A549 (cell line): Measurements from ENCODE around the gene ZC3H4. TPM values are rescaled to one million over a fixed set of nuclear protein-coding genes. Genes with fewer than 3 reads are reported as not detected.

Experiments
- ATAC-seq, 2 experiments: fragments of 200-7000 bp in 1 of 2; fragments of >200 bp in 1 of 2; cut with Nextera tagmentation in 1 of 2; cut with Tn5 transposase in 1 of 2; 3 replicates each; pipeline versions ENCODE4 v1.8.0 to v1.9.1; 2018 to 2020; ENCODE audit warnings: mild to moderate bottlenecking in 1 of 2, moderate library complexity in 1 of 2
- CTCF ChIA-PET: fragments of 300-600 bp; sonication (Branson Sonifier 250); formaldehyde crosslinking; extraction: SDS; loops from one replicate; lab custom pipeline; 2021; ENCODE audit warnings: antibody characterized with exemption, inconsistent platforms; lab: Yijun Ruan, JAX
- POLR2A ChIA-PET: fragments of 350-600 bp; formaldehyde crosslinking; extraction: SDS; loops from one replicate; lab custom pipeline; 2021; ENCODE audit warnings: antibody characterized with exemption, inconsistent platforms; lab: Yijun Ruan, JAX
- DNase-seq, 2 experiments: peaks; one replicate each; pipeline versions ENCODE4 v3.0.0 to v3.0.0-alpha.2; 2011 to 2016; ENCODE audit warnings: low read depth in 1 of 2, low spot score in 1 of 2
- FAIRE-seq: peaks from 2 replicates; lab custom pipeline; 2011; peaks lifted over from hg19 to GRCh38; lab: Jason Lieb, UNC
- H3K27ac ChIP-seq, 2 experiments: fragments of >200 bp; sonication (Bioruptor Twin); formaldehyde crosslinking; 3 replicates each; pipeline ENCODE4 v1.5.1; 2016 to 2017
- H3K4me1 ChIP-seq: fragments of >200 bp; sonication (Bioruptor Twin); formaldehyde crosslinking; 3 replicates; pipeline ENCODE4 v1.6.1; 2016
- H3K4me2 ChIP-seq: fragments of >200 bp; sonication (Bioruptor Twin); formaldehyde crosslinking; 3 replicates; pipeline ENCODE4 v1.6.1; 2016
- H3K4me3 ChIP-seq: fragments of >200 bp; sonication (Bioruptor Twin); formaldehyde crosslinking; 3 replicates; pipeline ENCODE4 v1.5.1; 2016
- H3K9me3 ChIP-seq: fragments of >200 bp; sonication (Bioruptor Twin); formaldehyde crosslinking; 3 replicates; pipeline ENCODE4 v1.6.1; 2016
- CEBPB ChIP-seq, 2 experiments: fragments of >200 bp in 1 of 2; sonication (Bioruptor Twin) in 1 of 2; formaldehyde crosslinking in 1 of 2; IDR thresholded peaks; 2 replicates each; pipeline ENCODE4 v1.6.1; 2012 to 2016
- CHD2 ChIP-seq: fragments of 150-350 bp; IDR thresholded peaks from 2 replicates; pipeline ENCODE4 v1.6.1; 2014; ENCODE audit warnings: low read length; ENCODE audit not compliant: partially characterized antibody
- ESRRA ChIP-seq: fragments of 150-350 bp; IDR thresholded peaks from 2 replicates; pipeline ENCODE4 v1.6.1; 2014; ENCODE audit warnings: mild to moderate bottlenecking, low read length, borderline replicate concordance
- FOSL2 ChIP-seq, 2 experiments: fragments of 450-650 bp in 1 of 2; fragments of >200 bp in 1 of 2; sonication (Bioruptor Twin) in 1 of 2; formaldehyde crosslinking; IDR thresholded peaks; 2 replicates each; pipeline versions ENCODE4 v1.5.0 to v1.6.1; 2016 to 2020; ENCODE audit warnings: mild to moderate bottlenecking in 1 of 2, moderate library complexity in 1 of 2
- FOXS1 ChIP-seq: fragments of 250-450 bp; sonication (Bioruptor Pico); IDR thresholded peaks from 2 replicates; pipeline ENCODE4 v1.5.0; 2020; ENCODE audit warnings: mild to moderate bottlenecking, moderate library complexity
- HOXB13 ChIP-seq: fragments of 250-450 bp; sonication (Bioruptor Pico); IDR thresholded peaks from 2 replicates; pipeline ENCODE4 v1.5.0; 2020; ENCODE audit warnings: low read depth, mild to moderate bottlenecking, moderate library complexity
- JUN ChIP-seq, 2 experiments: fragments of >200 bp; sonication (Bioruptor Twin); formaldehyde crosslinking; IDR thresholded peaks; 2 replicates in 1 of 2; 3 replicates in 1 of 2; pipeline ENCODE4 v1.6.1; 2016 to 2017
- KDM5A ChIP-seq: fragments of 200-600 bp; sonication (generic); IDR thresholded peaks from 2 replicates; pipeline ENCODE4 v1.6.1; 2016; ENCODE audit warnings: antibody characterized with exemption, mild to moderate bottlenecking
- MAX ChIP-seq: IDR thresholded peaks from 2 replicates; pipeline ENCODE4 v1.6.1; 2012
- PHF8 ChIP-seq: fragments of 200-600 bp; sonication (generic); IDR thresholded peaks from 2 replicates; pipeline ENCODE4 v1.6.1; 2016; ENCODE audit warnings: low read depth, mild to moderate bottlenecking, antibody characterized with exemption, moderate library complexity, borderline replicate concordance
- POLR2A ChIP-seq: IDR thresholded peaks from 2 replicates; pipeline ENCODE4 v1.6.1; 2012; ENCODE audit warnings: mild to moderate bottlenecking, low read length
- RAD21 ChIP-seq, 2 experiments: fragments of >200 bp in 1 of 2; sonication (Bioruptor Twin) in 1 of 2; formaldehyde crosslinking in 1 of 2; IDR thresholded peaks in 1 of 2; conservative IDR thresholded peaks in 1 of 2; 2 replicates in 1 of 2; 3 replicates in 1 of 2; pipeline ENCODE4 v1.6.1; 2012 to 2018; ENCODE audit warnings: inconsistent platforms in 1 of 2
- SMC3 ChIP-seq: fragments of >200 bp; sonication (Bioruptor Twin); formaldehyde crosslinking; IDR thresholded peaks from 3 replicates; pipeline ENCODE4 v1.6.1; 2018; ENCODE audit warnings: inconsistent platforms
- SREBF2 ChIP-seq: fragments of 450-650 bp; IDR thresholded peaks from 2 replicates; pipeline ENCODE4 v1.6.1; 2014; ENCODE audit warnings: mild to moderate bottlenecking, moderate library complexity
- TFCP2L1 ChIP-seq: fragments of 250-450 bp; sonication (Bioruptor Pico); IDR thresholded peaks from 2 replicates; pipeline ENCODE4 v1.5.0; 2021; ENCODE audit warnings: mild to moderate bottlenecking
- WGBS: methylation state at CpG from one replicate; pipeline ENCODE4 v1.1.6; 2017; ENCODE audit errors: missing lambda C conversion rate; 5-methylcytosine and 5-hydroxymethylcytosine counted together
- polyA plus RNA-seq, 4 experiments: library from polyadenylated mRNA; depleted of rRNA in 3 of 4; stranded (reverse); fragments of >200 nt; fragmentation: RNase III in 1 of 4; extraction: RNeasy Plus Mini Kit Qiagen cat#74134 plus additional on column Dnase treatment in 1 of 4; gene quantifications; 2 replicates in 3 of 4; 3 replicates in 1 of 4; pipeline ENCODE4 v1.2.3, GENCODE V29; 2011 to 2017

The ZC3H4 gene
- polyA plus RNA-seq, 2 of the 4 experiments (the other 2 are of a cell fraction), result 7.7 to 33.4 TPM

DNA sequence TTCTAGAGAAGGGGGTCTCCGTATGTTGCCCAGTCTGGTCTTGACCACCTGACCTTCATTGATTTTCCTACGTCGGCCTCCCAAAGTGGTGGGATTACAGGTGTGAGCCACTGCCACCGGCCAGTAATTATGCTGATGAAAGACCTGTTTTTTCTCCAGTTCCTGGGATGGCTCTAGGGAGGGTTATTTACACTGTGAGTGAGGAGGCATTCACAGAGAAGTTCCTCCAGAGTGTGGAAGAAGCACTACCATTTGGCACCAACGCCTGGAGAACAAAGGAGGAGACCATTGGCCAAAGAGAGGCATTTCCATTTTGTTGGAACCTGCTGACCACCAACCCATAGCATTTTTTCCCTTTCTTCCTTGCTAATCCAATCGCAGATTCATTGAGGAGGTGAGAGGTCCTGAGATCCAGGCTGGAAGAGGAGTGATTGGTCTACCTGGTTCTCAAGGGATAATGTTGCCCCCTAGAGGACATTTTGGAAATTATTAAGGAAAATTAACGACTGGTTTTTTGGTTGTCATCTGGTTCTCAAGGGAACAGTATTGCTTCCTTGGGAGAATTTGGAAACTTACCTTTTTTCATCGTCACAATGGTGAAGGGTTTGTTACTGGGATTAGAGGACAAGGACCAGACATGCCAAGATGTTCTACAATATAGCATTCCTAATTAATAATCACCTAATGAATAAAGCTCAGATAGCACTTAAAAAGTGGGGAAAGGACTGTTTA, 11.5 kb upstream of the ZC3H4 start (continued):
- TF ChIP-seq POLR2A (no peak), SMC3 (peak; percentile 85), FOSL2 (IDR thresholded peaks at IDR 0.05) (no peak), FOSL2 (CRISPR knock-in tag; IDR thresholded peaks at IDR 0.05) (no peak), CHD2 (no peak), RAD21 (conservative IDR thresholded peaks at IDR 0.05 in 1 of 2, IDR thresholded peaks at IDR 0.05 in 1 of 2) (peak; percentile 91 to 95), TFCP2L1 (CRISPR knock-in tag) (no peak)

GRCh38 chr19:47123406-47123805, 9.8 kb upstream of the ZC3H4 start:
- Histone ChIP-seq H3K9me3 (no peaks in the 10 kb centered on the region), H3K27ac (peak overlapping the region in 1 of 2 experiments; percentile 71; a peak in 3 of 6 replicates), H3K4me2 (no peak overlapping the region), H3K4me3 (no peak overlapping the region), H3K4me1 (peaks cover 33% of the 10 kb centered on the region)
- 74% methylated on average over 7 of the region's 7 CpGs for WGBS
- DNase-seq, result no peak
- ChIA-PET POLR2A (interaction anchor here (0.9 to 2.7 kb wide), 2 partner anchors 10 to 110 kb away, joined by 4 to 15 read pairs; partner anchors contain the start of gene ZC3H4), CTCF (interaction anchor here (0.6 to 12.9 kb wide), 21 partner anchors 8 to 409 kb away, joined by 3 to 128 read pairs (median 4); partner anchors contain the start of genes NPAS1 and ZC3H4)
- FAIRE-seq, result no peak
- TF ChIP-seq HOXB13 (CRISPR knock-in tag), result no peak
- TF ChIP-seq ESRRA, result no peak
- TF ChIP-seq JUN (IDR thresholded peaks at IDR 0.05), result no peak
- TF ChIP-seq SREBF2, result no peak
- TF ChIP-seq KDM5A, result no peak
- no peak for TF ChIP-seq PHF8
- TF ChIP-seq, all 56 proteins: peak for 0
- ATAC-seq, result no peak

- 43% methylated on average over 14 of the region's 14 CpGs for WGBS
- H3K4me1 ChIP-seq, result peaks cover 33% of the 10 kb centered on the region
- FAIRE-seq (peak; percentile 98), ATAC-seq (peak; percentile 88), DNase-seq (peak in 1 of 2 experiments; percentile 66)
- ChIA-PET CTCF (interaction anchor here (0.5 to 12.9 kb wide), 22 partner anchors 7 to 281 kb away, joined by 3 to 128 read pairs (median 4); partner anchors contain the start of genes NPAS1 and ZC3H4), POLR2A (interaction anchor here (0.9 to 2.7 kb wide), 2 partner anchors 9 to 110 kb away, joined by 4 to 15 read pairs; partner anchors contain the start of gene ZC3H4)
- no peaks in the 10 kb centered on the region for H3K9me3 ChIP-seq
- peak overlapping the region; percentile 33 for H3K4me2 ChIP-seq
- H3K4me3 ChIP-seq, result no peak overlapping the region
- H3K27ac ChIP-seq, result peak overlapping the region; percentile 24 to 71; a peak in 3 of 6 replicates
- TF ChIP-seq MAX (0 out of 2 replicates have a peak, but pooled peaks have one; percentile 26), KDM5A (no peak), FOSL2 (IDR thresholded peaks at IDR 0.05) (peak; percentile 19; the same call in 1 of the 2 replicates), FOSL2 (CRISPR knock-in tag; IDR thresholded peaks at IDR 0.05) (peak; percentile 54), CEBPB (IDR thresholded peaks at IDR 0.05) (peak in 1 of 2 experiments; percentile 54; a peak in 1 of 4 replicates)
These were observed 9.1 kb upstream of the ZC3H4 start for GRCh38 chr19:47122359-47123335.

DNA sequence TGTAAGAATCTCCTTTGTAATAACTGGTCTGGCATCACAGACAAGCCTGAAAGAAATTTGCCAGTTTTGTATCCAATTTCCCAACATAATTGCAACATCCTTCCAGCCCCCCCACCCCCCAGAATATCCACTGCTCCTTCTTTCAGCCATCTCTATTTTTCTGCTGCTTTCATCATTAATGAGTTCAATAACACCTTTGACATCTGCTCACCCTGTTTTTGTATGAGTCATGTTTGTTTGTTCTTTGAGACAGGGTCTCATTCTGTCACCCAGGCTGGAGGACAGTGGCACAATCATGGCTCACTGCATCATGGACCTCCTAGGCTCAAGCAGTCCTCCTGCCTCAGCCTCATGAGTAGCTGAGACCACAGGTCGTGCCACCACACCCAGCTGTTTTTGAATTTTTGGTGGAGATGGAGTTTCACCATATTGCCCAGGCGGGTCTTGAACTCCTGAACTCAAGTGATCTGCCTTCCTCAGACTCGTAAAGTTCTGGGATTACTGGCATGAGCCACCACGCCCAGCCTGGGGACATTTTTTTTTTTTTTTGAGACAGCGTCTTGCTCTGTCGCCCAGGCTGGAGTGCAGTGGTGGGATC, 7.0 kb upstream of the ZC3H4 start:
- WGBS, result 79% methylated on average over 6 of the region's 6 CpGs
- Histone ChIP-seq H3K27ac (no peak overlapping the region), H3K4me2 (no peak overlapping the region), H3K9me3 (no peaks in the 10 kb centered on the region), H3K4me3 (no peak overlapping the region), H3K4me1 (peaks cover 33% of the 10 kb centered on the region)
- DNase-seq (no peak), ATAC-seq (no peak), FAIRE-seq (no peak)
- POLR2A ChIA-PET, result no interaction called here
- CTCF ChIA-PET, result interaction anchor here (0.7 to 12.9 kb wide), 8 partner anchors 10 to 349 kb away, joined by 3 to 128 read pairs (median 4); partner anchors contain the start of gene SAE1
- TF ChIP-seq FOXS1 (CRISPR knock-in tag) (no peak), FOSL2 (IDR thresholded peaks at IDR 0.05) (no peak), FOSL2 (CRISPR knock-in tag; IDR thresholded peaks at IDR 0.05) (peak; percentile 60)
